ENCODE data around the gene CRIM1. TPM values are rescaled to one million over a fixed set of nuclear protein-coding genes. Genes with fewer than 3 reads are reported as not detected.

The CRIM1 gene
- total and polyA plus RNA-seq, 2 of the 8 experiments (the other 6 are each of a cell fraction or from before 2014, with no cell fraction given) = 9.4 to 28.4 TPM

DNA sequence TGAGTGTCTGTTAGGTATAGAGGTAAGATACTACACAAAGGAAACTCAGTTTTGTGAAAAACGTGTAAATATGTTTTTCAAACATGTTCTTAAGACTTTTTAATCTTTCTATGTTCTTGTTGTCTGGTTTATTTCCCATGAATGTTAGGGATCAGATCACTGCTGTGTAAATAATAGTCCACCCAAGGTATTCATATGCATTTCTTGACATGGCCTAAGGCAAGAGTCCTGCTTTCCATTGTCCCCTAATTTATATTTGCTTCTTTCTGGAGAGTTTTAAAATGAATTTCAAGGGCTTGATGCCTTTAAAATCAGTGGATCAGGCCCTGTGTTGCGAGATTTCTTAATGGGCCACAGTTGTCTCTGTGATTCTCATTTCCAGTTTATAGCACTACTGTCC, 28.9 kb downstream of the CRIM1 start:
- no peak overlapping the region for H3K18ac ChIP-seq (ENCODE audit: extremely low read depth, low read length)
- POLR2A ChIA-PET (ENCODE audit: partially characterized antibody) = interaction anchor here (1.0 to 1.1 kb wide), 2 partner anchors 8 to 22 kb away, joined by 3 to 7 read pairs; no protein-coding TSS in a partner anchor
- no peak overlapping the region for H2BK15ac ChIP-seq (ENCODE audit: low read length)
- H4K91ac ChIP-seq (replicated peaks; ENCODE audit: insufficient read length, low read length) = no peak overlapping the region
- H4K8ac ChIP-seq (ENCODE audit: extremely low read depth, insufficient read depth, low read length) = no peak overlapping the region
- no peak overlapping the region for H2BK120ac ChIP-seq (replicated peaks; ENCODE audit: low read depth, low read length)
- peaks cover 9% of the 10 kb centered on the region for H3K79me1 ChIP-seq (ENCODE audit: low read depth, low read length)
- no peak for FAIRE-seq
- H2BK20ac ChIP-seq (ENCODE audit: low read length) = no peak overlapping the region
- peaks cover 3 to 95% of the 10 kb centered on the region in 2 experiments; a peak in 3 of 4 replicates for H3K79me2 ChIP-seq (ENCODE audit: control insufficient read depth in 1 of 2, insufficient read depth in 2 of 2, low read length in 2 of 2)
- peaks cover 2 to 5% of the 10 kb centered on the region in 2 experiments for H4K20me1 ChIP-seq (replicated peaks in 1 of 2; ENCODE audit: control insufficient read depth in 1 of 2, insufficient read depth in 2 of 2, low read length in 2 of 2)
- no peaks in the 10 kb centered on the region for H3K9me3 ChIP-seq (ENCODE audit: insufficient read depth in 2 of 2, low read depth in 1 of 2, low read length in 1 of 2)
- no peak overlapping the region for H3K4ac ChIP-seq (replicated peaks; ENCODE audit: insufficient read length, low read depth, low read length)
- no peak overlapping the region for H2AK5ac ChIP-seq (ENCODE audit: low read depth, low read length)
- no peak overlapping the region for H3K56ac ChIP-seq (replicated peaks; ENCODE audit: insufficient read length, low read depth, low read length)
- CTCF ChIA-PET (ENCODE audit: partially characterized antibody) = interaction anchor here (1.0 to 1.2 kb wide), 2 partner anchors 16 to 28 kb away, joined by 3 to 4 read pairs; no protein-coding TSS in a partner anchor
- H3K4me2 ChIP-seq (ENCODE audit: insufficient read depth in 1 of 2, low read depth in 2 of 2, low read length in 2 of 2) = no peak overlapping the region
- H3K9ac ChIP-seq (replicated peaks in 1 of 4; ENCODE audit: extremely low read depth in 1 of 4, low read depth in 3 of 4, low read length in 3 of 4) = no peak overlapping the region
- no peak overlapping the region for H2BK12ac ChIP-seq (ENCODE audit: low read depth, low read length)
- H3K14ac ChIP-seq (ENCODE audit: insufficient read length) = no peak overlapping the region
- H3K4me3 ChIP-seq (ENCODE audit: extremely low read depth in 1 of 4, insufficient read depth in 2 of 4, low read depth in 3 of 4, low read length in 4 of 4) = no peak overlapping the region
- no peaks in the 10 kb centered on the region for H3K23me2 ChIP-seq (ENCODE audit: low read depth, low read length)
- no peak for DNase-seq (ENCODE audit: low read depth in 1 of 2, low spot score in 2 of 2)
- no peaks in the 10 kb centered on the region for H3K36me3 ChIP-seq (ENCODE audit: control insufficient read depth in 2 of 4, insufficient read depth in 4 of 4, low read length in 3 of 4)
- H3K27me3 ChIP-seq (replicated peaks in 1 of 4; ENCODE audit: control insufficient read depth in 3 of 4, extremely low read depth in 1 of 4, insufficient read depth in 3 of 4, low read length in 3 of 4) = no peaks in the 10 kb centered on the region
- no peak overlapping the region for H3K27ac ChIP-seq (ENCODE audit: low read depth, low read length)
- 73% methylated on average over 2 of the region's 2 CpGs; no CpG with 5 or more reads in 1 of the 2 experiments for WGBS, 2 experiments (ENCODE audit: extremely low coverage in 1 of 2, insufficient coverage in 1 of 2, insufficient read length in 1 of 2, insufficient replicate concordance in 2 of 2, low coverage in 1 of 2, low lambda C conversion rate in 2 of 2, missing lambda C conversion rate in 1 of 2)
- peaks cover 2 to 29% (median 18%) of the 10 kb centered on the region in 4 experiments for H3K4me1 ChIP-seq (replicated peaks in 1 of 4; ENCODE audit: control insufficient read depth in 3 of 4, insufficient read depth in 4 of 4, low read length in 3 of 4)
- no peak overlapping the region for H3K23ac ChIP-seq (ENCODE audit: insufficient read length)
- no peak overlapping the region for H2AFZ ChIP-seq (ENCODE audit: low read length)
- no peak overlapping the region for H2BK5ac ChIP-seq (ENCODE audit: low read depth, low read length)
- no peak overlapping the region for H4K5ac ChIP-seq (ENCODE audit: insufficient read length, low read depth, low read length)
- TF ChIP-seq, protein P1, sequence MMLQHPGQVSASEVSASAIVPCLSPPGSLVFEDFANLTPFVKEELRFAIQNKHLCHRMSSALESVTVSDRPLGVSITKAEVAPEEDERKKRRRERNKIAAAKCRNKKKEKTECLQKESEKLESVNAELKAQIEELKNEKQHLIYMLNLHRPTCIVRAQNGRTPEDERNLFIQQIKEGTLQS (IDR thresholded peaks at IDR 0.05; ENCODE audit: insufficient read depth, low read depth, low read length) = no peak
- TF ChIP-seq GTF2F1 (IDR thresholded peaks at IDR 0.05; ENCODE audit: borderline replicate concordance, low read depth, low read length) = no peak
- no peak for TF ChIP-seq RXRA (IDR thresholded peaks at IDR 0.05; ENCODE audit: insufficient read depth, low read depth, low read length)
- TF ChIP-seq TEAD4 (IDR thresholded peaks at IDR 0.05; ENCODE audit: low read depth, low read length) = no peak
- no peak for TF ChIP-seq CHD2 (IDR thresholded peaks at IDR 0.05; ENCODE audit: low read length)
- TF ChIP-seq FOSL1 (IDR thresholded peaks at IDR 0.05; ENCODE audit: insufficient read depth, low read depth, low read length) = no peak
- TF ChIP-seq BACH1 (IDR thresholded peaks at IDR 0.05; ENCODE audit: low read length) = no peak
- TF ChIP-seq YY1 (IDR thresholded peaks at IDR 0.05; ENCODE audit: low read depth, low read length) = no peak
- TF ChIP-seq SIX5 (IDR thresholded peaks at IDR 0.05; ENCODE audit: low read depth, low read length) = no peak
- TF ChIP-seq SUZ12 (IDR thresholded peaks at IDR 0.05; ENCODE audit: low read length) = no peak
- TF ChIP-seq CTBP2 (IDR thresholded peaks at IDR 0.05; ENCODE audit: borderline replicate concordance, insufficient read depth, insufficient read length, low read length) = no peak
- no peak for TF ChIP-seq MAFK (IDR thresholded peaks at IDR 0.05; ENCODE audit: low read depth, low read length)
- no peak for TF ChIP-seq ASH2L (IDR thresholded peaks at IDR 0.05; ENCODE audit: low read length)
- TF ChIP-seq HDAC6 (IDR thresholded peaks at IDR 0.05; ENCODE audit: low read depth, low read length) = no peak
